ENCODE results near the gene LHFPL3.

The LHFPL3 gene

DNA sequence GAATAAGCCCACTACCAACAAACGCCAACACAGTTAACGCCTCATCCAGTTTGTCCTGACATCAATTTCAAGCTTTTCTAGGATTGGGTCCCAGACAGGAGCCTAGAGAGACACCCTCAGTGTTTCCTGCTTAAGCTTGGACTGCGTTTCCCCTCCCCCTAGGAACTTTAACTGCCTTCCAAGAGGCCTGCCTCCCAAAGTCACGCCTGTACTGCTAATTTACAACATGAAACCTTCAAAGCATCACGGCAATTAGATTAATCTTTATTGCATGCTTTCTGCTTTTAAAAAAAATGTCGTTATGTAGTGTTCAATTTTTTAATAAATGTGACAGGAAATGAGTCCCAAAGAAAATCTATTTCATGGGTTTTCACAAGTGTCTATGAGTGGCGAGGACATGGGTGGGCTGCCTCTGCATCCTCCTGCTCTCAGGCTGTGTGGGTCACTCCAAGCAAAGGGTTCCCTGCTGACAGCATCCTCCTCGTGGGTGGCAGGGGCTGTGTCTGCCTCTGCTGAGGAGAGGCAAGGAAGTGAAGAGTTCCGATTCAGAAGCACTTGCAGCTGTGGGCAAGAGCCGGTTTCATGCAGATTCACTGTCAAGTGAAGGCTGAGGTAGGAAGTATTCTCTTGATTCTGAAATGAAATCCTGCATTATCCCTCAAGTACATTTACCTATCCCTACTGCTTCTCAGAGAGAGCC is 492.6 kb downstream of the LHFPL3 start:
- no peak for TF ChIP-seq CTCF (IDR thresholded peaks at IDR 0.05)
- Histone ChIP-seq H3K9me3 (no peaks in the 10 kb centered on the region), H3K36me3 (no peaks in the 10 kb centered on the region), H3K27ac (no peak overlapping the region), H3K4me1 (ENCODE audit: control insufficient read depth in 1 of 2, insufficient read depth in 1 of 2, low read depth in 1 of 2, low read length in 1 of 2) (no peaks in the 10 kb centered on the region), H3K4me3 (ENCODE audit: low read depth in 1 of 2, low read length in 1 of 2) (no peak overlapping the region), H3K27me3 (no peaks in the 10 kb centered on the region)

GRCh38 chr7:104823177-104823576 is 494.8 kb downstream of the LHFPL3 start:
- H3K27ac ChIP-seq = no peak overlapping the region
- no peak for TF ChIP-seq CTCF (IDR thresholded peaks at IDR 0.05)
- H3K27me3 ChIP-seq = no peaks in the 10 kb centered on the region
- H3K4me1 ChIP-seq (ENCODE audit: control insufficient read depth in 1 of 2, insufficient read depth in 1 of 2, low read depth in 1 of 2, low read length in 1 of 2) = no peaks in the 10 kb centered on the region
- H3K4me3 ChIP-seq (ENCODE audit: low read depth in 1 of 2, low read length in 1 of 2) = no peak overlapping the region
- H3K9me3 ChIP-seq = no peaks in the 10 kb centered on the region
- H3K36me3 ChIP-seq = no peaks in the 10 kb centered on the region

DNA sequence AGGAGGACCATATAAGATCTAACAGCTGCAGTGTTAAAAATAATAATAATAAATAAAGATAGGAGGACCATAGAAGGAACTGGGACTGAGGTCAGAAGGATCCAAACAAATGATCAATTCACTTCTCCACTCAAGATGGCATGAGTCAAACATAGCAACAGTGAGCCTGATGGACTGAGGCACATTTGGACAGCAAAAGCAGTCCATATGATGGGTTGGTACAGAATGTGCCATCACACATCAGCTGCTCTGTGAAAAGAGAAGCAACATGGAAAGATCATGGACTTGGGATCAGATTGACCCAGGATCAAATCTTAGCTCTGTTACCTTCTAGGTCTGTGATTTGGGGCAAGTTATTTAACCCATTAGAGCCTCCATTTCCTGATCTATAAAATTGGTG is 496.7 kb downstream of the LHFPL3 start:
- Histone ChIP-seq H3K4me3 (ENCODE audit: low read depth in 1 of 2, low read length in 1 of 2) (no peak overlapping the region), H3K9me3 (no peaks in the 10 kb centered on the region), H3K27ac (no peak overlapping the region), H3K27me3 (no peaks in the 10 kb centered on the region), H3K36me3 (no peaks in the 10 kb centered on the region), H3K4me1 (ENCODE audit: control insufficient read depth in 1 of 2, insufficient read depth in 1 of 2, low read depth in 1 of 2, low read length in 1 of 2) (no peaks in the 10 kb centered on the region)
- TF ChIP-seq CTCF (IDR thresholded peaks at IDR 0.05) = no peak

DNA sequence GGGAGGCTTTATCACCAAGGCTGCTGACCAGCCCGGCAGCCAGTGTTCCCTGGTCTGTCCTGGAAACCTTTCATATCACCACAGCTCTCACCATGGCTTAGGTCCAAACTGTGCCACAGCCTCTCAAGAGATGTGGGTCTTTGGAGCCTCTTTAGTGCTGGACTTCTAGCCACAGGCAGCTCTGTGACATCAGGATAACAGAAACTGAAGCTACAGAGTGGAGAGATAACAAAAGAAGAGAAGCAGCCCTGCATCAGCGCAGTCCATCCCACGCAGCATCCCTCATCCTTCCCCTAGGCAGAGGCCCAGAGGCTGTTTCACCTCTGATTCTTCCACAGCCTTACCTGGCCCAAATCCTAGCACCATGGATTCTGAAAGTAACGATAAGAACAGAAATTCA is 497.7 kb downstream of the LHFPL3 start:
- H3K27ac ChIP-seq = no peak overlapping the region
- no peak overlapping the region for H3K4me3 ChIP-seq (ENCODE audit: low read depth in 1 of 2, low read length in 1 of 2)
- no peaks in the 10 kb centered on the region for H3K9me3 ChIP-seq
- H3K36me3 ChIP-seq = no peaks in the 10 kb centered on the region
- no peaks in the 10 kb centered on the region for H3K27me3 ChIP-seq
- no peak for TF ChIP-seq CTCF (IDR thresholded peaks at IDR 0.05)
- H3K4me1 ChIP-seq (ENCODE audit: control insufficient read depth in 1 of 2, insufficient read depth in 1 of 2, low read depth in 1 of 2, low read length in 1 of 2) = no peaks in the 10 kb centered on the region

- no peaks in the 10 kb centered on the region for H3K9me3 ChIP-seq
- H3K27ac ChIP-seq = no peak overlapping the region
- H3K27me3 ChIP-seq = peaks cover 9% of the 10 kb centered on the region
- no peak for TF ChIP-seq CTCF (IDR thresholded peaks at IDR 0.05)
- H3K4me3 ChIP-seq (ENCODE audit: low read depth in 1 of 2, low read length in 1 of 2) = no peak overlapping the region
- no peaks in the 10 kb centered on the region for H3K4me1 ChIP-seq (ENCODE audit: control insufficient read depth in 1 of 2, insufficient read depth in 1 of 2, low read depth in 1 of 2, low read length in 1 of 2)
- no peaks in the 10 kb centered on the region for H3K36me3 ChIP-seq
These were observed 508.6 kb downstream of the LHFPL3 start for GRCh38 chr7:104836976-104837375.

Data from neutrophil (primary cell).